ENCODE measurements around the gene C15orf61. TPM values are rescaled to one million over a fixed set of nuclear protein-coding genes. Genes with fewer than 3 reads are reported as not detected.

Gene C15orf61
- total and polyA plus RNA-seq, 12 donors = 2.7 to 15.0 (median 10.9) TPM

GRCh38 chr15:67575039-67575502 lies 54.1 kb downstream of the C15orf61 start:
- WGBS, 2 donors = 76 to 84% methylated on average over 4 of the region's 4 CpGs
- ATAC-seq (no peak), DNase-seq (no peak)
- no peaks in the 10 kb centered on the region for H3K9me3 ChIP-seq
- H3K36me3 ChIP-seq = peaks cover 0 to 10% (median 0%) of the 10 kb centered on the region in 9 donors
- peaks cover 0 to 12% (median 6%) of the 10 kb centered on the region in 9 donors for H3K4me1 ChIP-seq
- intact Hi-C loops (cut with DNase I) = no loop called here
- H3K27ac ChIP-seq = no peak overlapping the region
- H3K27me3 ChIP-seq = no peaks in the 10 kb centered on the region
- H3K4me3 ChIP-seq = no peak overlapping the region
- TF ChIP-seq CTCF (IDR thresholded peaks at IDR 0.05) = no peak

- 91 to 92% methylated on average over 4 of the region's 4 CpGs for WGBS, 2 donors
- TF ChIP-seq CTCF (IDR thresholded peaks at IDR 0.05) = no peak
Observed at GRCh38 chr15:67578020-67578600, 57.2 kb downstream of the C15orf61 start.

GRCh38 chr15:67579164-67579563 lies 58.2 kb downstream of the C15orf61 start:
- H3K9me3 ChIP-seq = no peaks in the 10 kb centered on the region
- H3K27ac ChIP-seq = no peak overlapping the region
- H3K36me3 ChIP-seq = peaks cover 0 to 14% (median 0%) of the 10 kb centered on the region in 9 donors
- DNase-seq (no peak), ATAC-seq (no peak)
- no peak overlapping the region for H3K4me3 ChIP-seq
- WGBS, 2 donors = 93 to 95% methylated on average over 5 of the region's 5 CpGs
- no peak for TF ChIP-seq CTCF (IDR thresholded peaks at IDR 0.05)
- no peaks in the 10 kb centered on the region for H3K27me3 ChIP-seq
- H3K4me1 ChIP-seq = peaks cover 0 to 5% (median 0%) of the 10 kb centered on the region in 9 donors
- intact Hi-C loops (cut with DNase I) = no loop called here

More at GRCh38 chr15:67578020-67578600, 57.2 kb downstream of the C15orf61 start:
- Histone ChIP-seq H3K9me3 (no peaks in the 10 kb centered on the region), H3K27me3 (no peaks in the 10 kb centered on the region), H3K4me3 (no peak overlapping the region), H3K27ac (no peak overlapping the region), H3K4me1 (peaks cover 0 to 5% (median 0%) of the 10 kb centered on the region in 9 donors), H3K36me3 (peaks cover 0 to 14% (median 0%) of the 10 kb centered on the region in 9 donors)
- intact Hi-C loops (cut with DNase I) = no loop called here
- DNase-seq (no peak), ATAC-seq (no peak)

Other genes with a start within 250 kb of the C15orf61 start
- 10 to 100 TPM; 14.4 to 34.3 (median 21.4) TPM for gene MAP2K5, start 21.6 kb downstream of the C15orf61 start, total RNA-seq
- 10 to 100 TPM in 1 of 2 donors, 1 to 10 TPM in 1; 7.7 to 12.6 TPM for gene MAP2K5, start 21.6 kb downstream of the C15orf61 start, polyA plus RNA-seq

Measured in heart right ventricle (tissue), 16 donors.